GM18519 (cell line): ENCODE measurements around the gene FNDC7.
"Not testable (repeated sequence)": the region's sequence is repeated elsewhere in the genome, so short reads cannot be mapped to it uniquely, and the experiment has no call there.

ENCODE experiments used
- ATAC-seq: cut with Tn5 transposase; IDR thresholded peaks from one replicate; pipeline ENCODE4 v1.9.1; 2021; ENCODE audit warnings: mild to moderate bottlenecking, moderate library complexity; ENCODE audit not compliant: unreplicated experiment, low FRiP score

The FNDC7 gene

GRCh38 chr1:108729481-108729880 lies 16.8 kb downstream of the FNDC7 start:
- no peak for ATAC-seq

GRCh38 chr1:108732398-108732797 lies 19.7 kb downstream of the FNDC7 start:
- no peak for ATAC-seq

DNA sequence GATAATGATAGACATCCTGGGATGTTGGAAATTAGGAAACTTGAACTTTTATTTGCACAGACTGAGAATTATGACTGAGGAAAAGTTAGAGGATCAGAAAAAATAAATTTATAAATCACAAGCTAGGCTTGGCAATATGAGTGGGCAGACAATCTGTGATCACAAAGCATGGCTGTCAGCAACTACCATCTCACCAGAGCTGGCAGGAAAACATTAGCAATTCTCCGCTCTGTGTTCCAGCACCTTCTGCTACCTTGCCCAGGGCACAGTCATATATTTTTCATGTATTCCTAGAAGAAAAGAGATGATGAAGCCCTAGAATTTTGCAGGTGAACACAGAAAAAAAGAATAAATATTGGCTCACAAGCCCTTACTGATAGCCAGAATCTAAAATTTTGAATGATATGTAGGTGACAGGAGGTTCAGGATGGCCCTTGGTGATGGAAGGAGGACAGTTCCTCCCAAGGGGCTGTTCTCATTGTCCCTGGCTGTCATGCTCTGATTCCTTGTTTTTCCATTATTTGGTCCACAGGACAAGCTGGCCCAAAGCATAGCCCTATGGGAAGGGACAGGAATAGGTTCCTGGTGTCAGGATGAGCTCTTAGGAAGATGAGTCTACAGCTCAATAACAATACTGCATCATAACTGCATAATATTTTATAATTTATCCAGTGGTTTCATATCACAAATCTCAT lies 21.6 kb downstream of the FNDC7 start:
- no peak for ATAC-seq

GRCh38 chr1:108742253-108742652 lies 29.5 kb downstream of the FNDC7 start:
- ATAC-seq, result no peak

- no peak for ATAC-seq
Measured at GRCh38 chr1:108745980-108746381, 33.3 kb downstream of the FNDC7 start.

GRCh38 chr1:108746382-108747170 lies 33.9 kb downstream of the FNDC7 start, which contains the start of gene STXBP3:
Gene STXBP3, plus strand, starts transcription at chr1:108746674. Its CDS starts 64 bp downstream, at chr1:108746738.
- peak; percentile 86 for ATAC-seq

- ATAC-seq, result peak; percentile 9
Measured at GRCh38 chr1:108747171-108747850, 34.6 kb downstream of the FNDC7 start.

DNA sequence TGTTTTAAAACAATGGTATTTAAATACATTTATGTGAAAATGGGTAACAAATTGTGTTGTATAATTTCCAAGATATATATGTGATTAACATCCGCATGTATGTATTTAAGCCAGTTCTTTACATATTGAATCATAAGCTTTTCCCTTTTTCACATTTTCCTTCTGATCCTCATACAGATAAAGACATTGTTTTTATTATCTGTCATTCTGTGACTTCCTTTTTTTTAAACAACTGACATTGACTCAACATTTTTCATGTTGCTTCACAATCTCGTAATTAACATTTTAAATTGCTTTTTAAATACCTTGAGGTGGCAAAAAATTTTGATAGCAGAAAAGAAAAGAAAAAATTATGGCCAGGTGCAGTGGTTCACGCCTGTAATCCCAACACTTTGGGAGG lies 35.2 kb downstream of the FNDC7 start:
- no peak for ATAC-seq

DNA sequence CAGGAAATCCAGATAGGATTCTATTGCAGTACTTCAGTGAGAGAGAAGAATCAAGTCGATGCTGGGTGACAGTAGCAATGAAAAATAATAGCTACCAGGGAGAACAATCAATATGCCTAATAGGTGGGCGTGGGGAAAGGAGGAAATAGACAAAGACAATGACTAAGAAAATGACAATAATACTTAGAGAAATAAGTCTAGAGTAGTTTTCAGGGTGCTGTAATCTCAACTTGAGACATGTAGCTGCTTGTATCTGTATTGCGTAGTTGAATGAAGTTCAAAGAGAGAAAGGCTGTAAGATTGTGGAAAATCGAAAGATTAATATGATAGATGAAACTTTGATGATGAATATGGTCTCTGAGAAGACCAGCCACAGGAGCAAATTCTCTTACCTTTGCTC lies 36.4 kb downstream of the FNDC7 start:
- ATAC-seq, result no peak

GRCh38 chr1:108750476-108751181 lies 37.9 kb downstream of the FNDC7 start:
- no peak for ATAC-seq

DNA sequence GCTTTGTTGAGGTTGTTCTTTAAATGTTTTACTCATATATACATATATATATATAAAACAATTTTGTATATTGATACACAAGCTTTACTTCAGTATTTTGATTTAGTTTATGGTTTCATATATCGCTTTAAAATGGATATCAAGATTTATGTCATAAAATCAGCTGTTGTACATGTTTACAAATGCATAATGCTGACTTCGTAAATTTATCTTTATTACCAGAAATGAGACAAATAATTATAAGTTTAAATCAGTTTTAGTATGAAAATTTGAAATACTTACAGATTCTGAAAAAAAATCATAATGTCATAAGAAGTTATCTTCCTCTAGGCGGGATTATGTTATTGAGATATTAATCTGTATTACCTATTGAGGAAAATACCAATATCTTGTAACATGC lies 40.7 kb downstream of the FNDC7 start:
- ATAC-seq, result no peak

DNA sequence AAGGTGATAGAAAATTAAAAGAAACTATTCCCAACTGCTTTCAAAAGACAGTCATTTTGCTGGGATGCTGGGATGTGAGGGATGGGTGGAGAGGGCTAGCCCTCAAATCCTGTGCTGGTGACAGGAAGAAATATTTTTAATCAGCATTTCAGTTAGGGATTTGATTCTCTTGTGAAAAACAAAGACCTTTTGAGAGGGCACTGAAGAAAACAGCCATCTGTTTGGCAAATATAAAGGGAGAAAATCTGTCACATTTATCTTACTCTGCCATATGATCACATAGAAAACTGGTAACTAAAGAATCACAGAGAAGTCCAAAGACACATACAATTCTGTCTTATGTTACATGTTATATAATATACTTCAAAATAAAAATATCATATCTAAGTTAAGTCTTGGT lies 46.1 kb downstream of the FNDC7 start:
- no peak for ATAC-seq

GRCh38 chr1:108767115-108767514 lies 54.4 kb downstream of the FNDC7 start:
- ATAC-seq, result no peak

DNA sequence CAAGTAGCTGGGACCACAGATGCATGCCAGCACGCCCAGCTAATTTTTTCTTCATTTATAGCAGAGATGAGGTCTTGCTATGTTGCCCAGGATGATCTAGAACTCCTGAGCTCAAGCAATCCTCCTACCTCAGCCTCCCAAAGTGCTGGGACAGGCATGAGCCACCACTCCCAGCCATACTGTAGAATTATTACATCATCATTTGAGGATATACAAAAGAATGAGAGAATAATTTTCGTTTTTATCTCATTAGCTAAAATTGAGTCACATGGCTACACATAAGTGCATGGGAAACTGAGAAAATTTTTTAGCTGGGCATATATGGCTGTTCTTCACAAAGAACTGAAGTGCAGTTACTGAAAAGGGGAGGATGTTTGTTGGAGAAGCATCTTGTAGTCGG lies 55.0 kb downstream of the FNDC7 start:
- ATAC-seq, result no peak

DNA sequence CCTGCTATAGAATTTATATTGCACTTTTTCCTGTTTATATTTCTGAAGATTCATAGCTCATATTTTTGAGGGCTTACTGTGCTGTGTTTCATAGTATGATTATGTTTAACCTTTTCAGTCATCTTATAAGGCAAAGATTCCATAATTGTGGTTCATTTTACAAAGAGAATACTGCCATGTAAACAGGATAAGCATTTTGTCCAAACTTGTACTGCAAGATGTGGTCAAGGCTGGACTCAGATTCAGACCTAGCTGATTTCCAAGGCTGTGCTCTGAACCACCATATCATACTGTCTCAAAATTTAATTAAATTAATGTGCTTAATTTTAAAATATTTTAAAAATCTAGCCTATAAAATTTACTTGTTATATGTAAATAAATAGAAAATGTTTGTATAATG lies 65.1 kb downstream of the FNDC7 start:
- no peak for ATAC-seq

GRCh38 chr1:108779455-108779854 lies 66.7 kb downstream of the FNDC7 start:
- ATAC-seq, result no peak

GRCh38 chr1:108780937-108781574 lies 68.3 kb downstream of the FNDC7 start:
- no peak for ATAC-seq

DNA sequence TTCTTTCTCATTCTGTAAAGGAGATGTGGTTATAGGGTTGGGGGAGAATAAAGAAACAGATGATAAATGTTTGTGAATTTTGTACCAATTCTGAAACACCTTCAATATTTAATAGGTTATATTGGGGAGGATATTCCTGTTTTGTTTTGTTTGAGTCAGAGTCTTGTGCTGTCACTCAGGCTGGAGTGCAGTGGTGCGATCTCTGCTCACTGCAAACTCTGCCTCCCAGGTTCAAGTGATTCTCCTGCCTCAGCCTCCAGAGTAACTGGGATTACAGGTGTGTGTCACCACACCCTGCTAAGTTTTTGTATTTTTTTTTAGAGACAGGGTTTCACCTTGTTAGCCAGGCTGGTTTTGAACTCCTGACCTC lies 68.9 kb downstream of the FNDC7 start:
- ATAC-seq, result not testable (repeated sequence)

GRCh38 chr1:108785264-108785663 lies 72.6 kb downstream of the FNDC7 start:
- ATAC-seq, result no peak

DNA sequence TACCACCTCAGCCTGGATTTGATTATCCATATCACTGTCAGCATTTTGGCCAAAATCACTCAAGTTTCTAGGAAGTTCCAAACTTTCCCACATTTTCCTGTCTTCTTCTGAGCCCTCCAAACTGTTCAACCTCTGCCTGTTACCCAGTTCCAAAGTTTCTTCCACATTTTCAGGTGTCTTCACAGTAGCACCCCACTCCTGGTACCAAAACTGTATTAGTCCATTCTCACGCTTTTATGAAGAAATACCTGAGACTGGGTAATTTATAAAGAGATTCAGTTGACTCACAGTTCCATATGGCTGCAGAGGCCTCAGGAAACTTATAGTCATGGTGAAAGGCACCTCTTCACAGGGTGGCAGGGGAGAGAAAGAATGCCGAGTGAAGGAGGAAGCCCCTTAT lies 73.2 kb downstream of the FNDC7 start:
- ATAC-seq, result no peak
